ENCODE results near the gene CA11. TPM values are rescaled to one million over a fixed set of nuclear protein-coding genes. Genes with fewer than 3 reads are reported as not detected.

CA11 gene
- total and polyA plus RNA-seq, 9 of the 15 experiments (the other 6 are each of a cell fraction or from before 2014, with no cell fraction given), result 2.9 to 19.9 (median 8.3) TPM

DNA sequence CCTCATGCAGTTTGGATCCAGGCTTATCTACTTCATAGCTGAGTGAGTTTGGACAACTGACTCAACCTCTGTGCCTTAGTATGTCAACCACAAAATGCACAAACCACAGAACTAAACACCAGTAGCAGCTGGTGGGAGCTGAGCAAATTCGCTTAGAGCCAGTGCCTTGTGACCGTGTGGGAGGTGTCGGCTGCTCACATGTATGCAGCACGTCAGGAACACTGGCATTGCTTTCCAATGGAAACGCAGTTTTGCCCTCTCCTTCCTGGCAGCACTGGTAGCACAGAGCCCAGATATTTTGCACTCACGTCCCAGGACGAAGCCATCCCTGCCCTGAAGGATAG is 35.1 kb upstream of the CA11 start (continued):
- TF ChIP-seq, protein P1, sequence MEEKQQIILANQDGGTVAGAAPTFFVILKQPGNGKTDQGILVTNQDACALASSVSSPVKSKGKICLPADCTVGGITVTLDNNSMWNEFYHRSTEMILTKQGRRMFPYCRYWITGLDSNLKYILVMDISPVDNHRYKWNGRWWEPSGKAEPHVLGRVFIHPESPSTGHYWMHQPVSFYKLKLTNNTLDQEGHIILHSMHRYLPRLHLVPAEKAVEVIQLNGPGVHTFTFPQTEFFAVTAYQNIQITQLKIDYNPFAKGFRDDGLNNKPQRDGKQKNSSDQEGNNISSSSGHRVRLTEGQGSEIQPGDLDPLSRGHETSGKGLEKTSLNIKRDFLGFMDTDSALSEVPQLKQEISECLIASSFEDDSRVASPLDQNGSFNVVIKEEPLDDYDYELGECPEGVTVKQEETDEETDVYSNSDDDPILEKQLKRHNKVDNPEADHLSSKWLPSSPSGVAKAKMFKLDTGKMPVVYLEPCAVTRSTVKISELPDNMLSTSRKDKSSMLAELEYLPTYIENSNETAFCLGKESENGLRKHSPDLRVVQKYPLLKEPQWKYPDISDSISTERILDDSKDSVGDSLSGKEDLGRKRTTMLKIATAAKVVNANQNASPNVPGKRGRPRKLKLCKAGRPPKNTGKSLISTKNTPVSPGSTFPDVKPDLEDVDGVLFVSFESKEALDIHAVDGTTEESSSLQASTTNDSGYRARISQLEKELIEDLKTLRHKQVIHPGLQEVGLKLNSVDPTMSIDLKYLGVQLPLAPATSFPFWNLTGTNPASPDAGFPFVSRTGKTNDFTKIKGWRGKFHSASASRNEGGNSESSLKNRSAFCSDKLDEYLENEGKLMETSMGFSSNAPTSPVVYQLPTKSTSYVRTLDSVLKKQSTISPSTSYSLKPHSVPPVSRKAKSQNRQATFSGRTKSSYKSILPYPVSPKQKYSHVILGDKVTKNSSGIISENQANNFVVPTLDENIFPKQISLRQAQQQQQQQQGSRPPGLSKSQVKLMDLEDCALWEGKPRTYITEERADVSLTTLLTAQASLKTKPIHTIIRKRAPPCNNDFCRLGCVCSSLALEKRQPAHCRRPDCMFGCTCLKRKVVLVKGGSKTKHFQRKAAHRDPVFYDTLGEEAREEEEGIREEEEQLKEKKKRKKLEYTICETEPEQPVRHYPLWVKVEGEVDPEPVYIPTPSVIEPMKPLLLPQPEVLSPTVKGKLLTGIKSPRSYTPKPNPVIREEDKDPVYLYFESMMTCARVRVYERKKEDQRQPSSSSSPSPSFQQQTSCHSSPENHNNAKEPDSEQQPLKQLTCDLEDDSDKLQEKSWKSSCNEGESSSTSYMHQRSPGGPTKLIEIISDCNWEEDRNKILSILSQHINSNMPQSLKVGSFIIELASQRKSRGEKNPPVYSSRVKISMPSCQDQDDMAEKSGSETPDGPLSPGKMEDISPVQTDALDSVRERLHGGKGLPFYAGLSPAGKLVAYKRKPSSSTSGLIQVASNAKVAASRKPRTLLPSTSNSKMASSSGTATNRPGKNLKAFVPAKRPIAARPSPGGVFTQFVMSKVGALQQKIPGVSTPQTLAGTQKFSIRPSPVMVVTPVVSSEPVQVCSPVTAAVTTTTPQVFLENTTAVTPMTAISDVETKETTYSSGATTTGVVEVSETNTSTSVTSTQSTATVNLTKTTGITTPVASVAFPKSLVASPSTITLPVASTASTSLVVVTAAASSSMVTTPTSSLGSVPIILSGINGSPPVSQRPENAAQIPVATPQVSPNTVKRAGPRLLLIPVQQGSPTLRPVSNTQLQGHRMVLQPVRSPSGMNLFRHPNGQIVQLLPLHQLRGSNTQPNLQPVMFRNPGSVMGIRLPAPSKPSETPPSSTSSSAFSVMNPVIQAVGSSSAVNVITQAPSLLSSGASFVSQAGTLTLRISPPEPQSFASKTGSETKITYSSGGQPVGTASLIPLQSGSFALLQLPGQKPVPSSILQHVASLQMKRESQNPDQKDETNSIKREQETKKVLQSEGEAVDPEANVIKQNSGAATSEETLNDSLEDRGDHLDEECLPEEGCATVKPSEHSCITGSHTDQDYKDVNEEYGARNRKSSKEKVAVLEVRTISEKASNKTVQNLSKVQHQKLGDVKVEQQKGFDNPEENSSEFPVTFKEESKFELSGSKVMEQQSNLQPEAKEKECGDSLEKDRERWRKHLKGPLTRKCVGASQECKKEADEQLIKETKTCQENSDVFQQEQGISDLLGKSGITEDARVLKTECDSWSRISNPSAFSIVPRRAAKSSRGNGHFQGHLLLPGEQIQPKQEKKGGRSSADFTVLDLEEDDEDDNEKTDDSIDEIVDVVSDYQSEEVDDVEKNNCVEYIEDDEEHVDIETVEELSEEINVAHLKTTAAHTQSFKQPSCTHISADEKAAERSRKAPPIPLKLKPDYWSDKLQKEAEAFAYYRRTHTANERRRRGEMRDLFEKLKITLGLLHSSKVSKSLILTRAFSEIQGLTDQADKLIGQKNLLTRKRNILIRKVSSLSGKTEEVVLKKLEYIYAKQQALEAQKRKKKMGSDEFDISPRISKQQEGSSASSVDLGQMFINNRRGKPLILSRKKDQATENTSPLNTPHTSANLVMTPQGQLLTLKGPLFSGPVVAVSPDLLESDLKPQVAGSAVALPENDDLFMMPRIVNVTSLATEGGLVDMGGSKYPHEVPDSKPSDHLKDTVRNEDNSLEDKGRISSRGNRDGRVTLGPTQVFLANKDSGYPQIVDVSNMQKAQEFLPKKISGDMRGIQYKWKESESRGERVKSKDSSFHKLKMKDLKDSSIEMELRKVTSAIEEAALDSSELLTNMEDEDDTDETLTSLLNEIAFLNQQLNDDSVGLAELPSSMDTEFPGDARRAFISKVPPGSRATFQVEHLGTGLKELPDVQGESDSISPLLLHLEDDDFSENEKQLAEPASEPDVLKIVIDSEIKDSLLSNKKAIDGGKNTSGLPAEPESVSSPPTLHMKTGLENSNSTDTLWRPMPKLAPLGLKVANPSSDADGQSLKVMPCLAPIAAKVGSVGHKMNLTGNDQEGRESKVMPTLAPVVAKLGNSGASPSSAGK (IDR thresholded peaks at IDR 0.05), result peak; percentile 49
- TF ChIP-seq MBD1 (CRISPR knock-in tag; IDR thresholded peaks at IDR 0.05), result no peak
- peak; percentile 86 for TF ChIP-seq FOSL1 (tag; conservative IDR thresholded peaks at IDR 0.05)
- no peak for TF ChIP-seq EP300 (IDR thresholded peaks at IDR 0.05; ENCODE audit: low read length)
- 0 out of 2 replicates have a peak, but pooled peaks have one; percentile 42 for TF ChIP-seq ZNF766 (CRISPR knock-in tag; conservative IDR thresholded peaks at IDR 0.05)
- no peak for TF ChIP-seq SNAPC5 (CRISPR knock-in tag; IDR thresholded peaks at IDR 0.05)
- TF ChIP-seq, protein P2, sequence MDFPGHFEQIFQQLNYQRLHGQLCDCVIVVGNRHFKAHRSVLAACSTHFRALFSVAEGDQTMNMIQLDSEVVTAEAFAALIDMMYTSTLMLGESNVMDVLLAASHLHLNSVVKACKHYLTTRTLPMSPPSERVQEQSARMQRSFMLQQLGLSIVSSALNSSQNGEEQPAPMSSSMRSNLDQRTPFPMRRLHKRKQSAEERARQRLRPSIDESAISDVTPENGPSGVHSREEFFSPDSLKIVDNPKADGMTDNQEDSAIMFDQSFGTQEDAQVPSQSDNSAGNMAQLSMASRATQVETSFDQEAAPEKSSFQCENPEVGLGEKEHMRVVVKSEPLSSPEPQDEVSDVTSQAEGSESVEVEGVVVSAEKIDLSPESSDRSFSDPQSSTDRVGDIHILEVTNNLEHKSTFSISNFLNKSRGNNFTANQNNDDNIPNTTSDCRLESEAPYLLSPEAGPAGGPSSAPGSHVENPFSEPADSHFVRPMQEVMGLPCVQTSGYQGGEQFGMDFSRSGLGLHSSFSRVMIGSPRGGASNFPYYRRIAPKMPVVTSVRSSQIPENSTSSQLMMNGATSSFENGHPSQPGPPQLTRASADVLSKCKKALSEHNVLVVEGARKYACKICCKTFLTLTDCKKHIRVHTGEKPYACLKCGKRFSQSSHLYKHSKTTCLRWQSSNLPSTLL (IDR thresholded peaks at IDR 0.05), result no peak
- no peak for TF ChIP-seq PRPF4 (IDR thresholded peaks at IDR 0.05; ENCODE audit: insufficient read depth, low read depth, low read length, poor library complexity, severe bottlenecking)
- no peak for TF ChIP-seq PTRF (tag; IDR thresholded peaks at IDR 0.05)

Data from K562 (cell line).